HG02678 (cell line): Measurements from ENCODE around the gene CAMTA1.

Source experiments
- ATAC-seq: cut with Tn5 transposase; IDR thresholded peaks from one replicate; pipeline ENCODE4 v1.9.1; 2021; ENCODE audit warnings: mild to moderate bottlenecking, moderate library complexity; ENCODE audit not compliant: unreplicated experiment

Gene CAMTA1

DNA sequence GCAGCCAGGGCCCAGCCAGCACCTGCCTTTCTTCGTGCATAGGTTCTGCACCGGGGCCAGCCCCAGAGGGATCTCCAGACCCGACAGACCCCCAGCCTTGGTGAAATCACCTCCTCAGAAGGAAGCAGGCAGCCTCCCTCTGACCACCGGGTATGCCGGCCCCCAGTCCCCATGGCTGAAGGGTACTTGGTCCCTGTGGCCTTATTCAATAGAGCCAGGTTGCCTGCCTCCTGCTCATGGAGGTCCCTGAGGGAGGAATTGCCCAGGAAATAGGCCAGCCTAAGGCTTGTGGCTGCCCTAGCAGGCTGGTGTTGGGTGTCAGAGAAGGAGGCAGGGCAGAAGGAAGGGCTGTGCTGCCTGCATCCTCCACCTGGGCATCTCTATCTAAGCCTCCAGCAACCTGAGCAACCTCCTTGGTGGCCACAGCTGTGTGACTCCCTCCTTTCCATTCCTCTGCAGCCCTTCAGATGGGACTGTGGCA is 647.7 kb downstream of the CAMTA1 start:
- no peak for ATAC-seq

DNA sequence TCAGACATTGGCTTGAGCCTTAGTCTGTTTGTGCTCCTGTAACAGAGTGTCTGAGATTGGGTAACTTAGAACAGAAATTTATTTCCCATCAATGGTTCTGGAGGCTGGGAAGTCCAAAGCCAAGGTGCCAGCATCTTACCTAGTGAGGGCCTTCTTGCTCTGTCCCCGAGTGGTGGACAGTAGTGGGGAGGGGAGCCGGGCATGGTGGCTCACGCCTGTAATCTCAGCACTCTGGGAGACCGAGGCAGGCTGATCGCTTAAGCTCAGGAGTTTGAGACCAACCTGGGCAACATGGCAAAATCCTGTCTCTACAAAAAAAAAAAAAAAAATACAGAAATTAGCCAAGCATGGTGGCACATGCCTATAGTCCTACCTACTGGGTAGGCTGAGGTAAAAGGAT is 649.3 kb downstream of the CAMTA1 start:
- no peak for ATAC-seq

DNA sequence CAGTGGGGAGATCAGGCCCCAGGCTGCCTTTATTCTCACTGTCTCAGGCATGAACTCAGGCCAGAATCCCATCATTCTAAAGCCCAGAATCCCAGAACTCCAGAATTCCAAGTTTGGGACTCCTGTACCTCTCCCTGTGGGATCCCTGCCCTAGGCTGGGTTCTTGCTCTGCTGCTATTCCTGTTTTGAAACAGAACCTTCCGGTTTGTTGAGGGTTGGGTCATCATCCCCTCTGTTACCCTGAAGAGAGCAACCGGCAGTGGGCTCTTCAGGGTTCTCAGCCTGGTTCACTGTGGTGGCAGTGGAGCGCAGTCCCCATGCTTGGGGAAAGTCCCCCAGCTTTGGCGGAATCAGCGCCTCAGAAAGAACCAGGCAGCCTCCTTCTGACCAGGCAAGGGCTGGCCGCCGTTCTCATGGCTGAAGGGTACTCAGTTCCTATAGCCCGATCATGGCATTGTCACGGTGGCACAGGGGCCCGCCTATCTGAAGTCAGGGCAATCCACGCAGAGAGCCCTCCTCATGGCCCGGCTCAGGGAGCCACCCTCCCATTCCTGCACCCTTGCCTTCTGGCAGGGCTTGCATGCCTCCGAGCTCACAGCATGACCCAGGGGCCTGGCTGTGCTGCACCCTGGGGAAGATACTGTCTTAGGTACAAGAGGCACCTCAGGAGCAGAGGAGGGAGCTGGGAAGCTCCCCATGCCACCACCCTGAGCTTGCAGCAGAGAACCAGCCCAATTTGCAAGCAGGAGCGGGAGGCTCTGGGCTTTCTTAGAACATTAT is 650.2 kb downstream of the CAMTA1 start:
- ATAC-seq, result no peak

DNA sequence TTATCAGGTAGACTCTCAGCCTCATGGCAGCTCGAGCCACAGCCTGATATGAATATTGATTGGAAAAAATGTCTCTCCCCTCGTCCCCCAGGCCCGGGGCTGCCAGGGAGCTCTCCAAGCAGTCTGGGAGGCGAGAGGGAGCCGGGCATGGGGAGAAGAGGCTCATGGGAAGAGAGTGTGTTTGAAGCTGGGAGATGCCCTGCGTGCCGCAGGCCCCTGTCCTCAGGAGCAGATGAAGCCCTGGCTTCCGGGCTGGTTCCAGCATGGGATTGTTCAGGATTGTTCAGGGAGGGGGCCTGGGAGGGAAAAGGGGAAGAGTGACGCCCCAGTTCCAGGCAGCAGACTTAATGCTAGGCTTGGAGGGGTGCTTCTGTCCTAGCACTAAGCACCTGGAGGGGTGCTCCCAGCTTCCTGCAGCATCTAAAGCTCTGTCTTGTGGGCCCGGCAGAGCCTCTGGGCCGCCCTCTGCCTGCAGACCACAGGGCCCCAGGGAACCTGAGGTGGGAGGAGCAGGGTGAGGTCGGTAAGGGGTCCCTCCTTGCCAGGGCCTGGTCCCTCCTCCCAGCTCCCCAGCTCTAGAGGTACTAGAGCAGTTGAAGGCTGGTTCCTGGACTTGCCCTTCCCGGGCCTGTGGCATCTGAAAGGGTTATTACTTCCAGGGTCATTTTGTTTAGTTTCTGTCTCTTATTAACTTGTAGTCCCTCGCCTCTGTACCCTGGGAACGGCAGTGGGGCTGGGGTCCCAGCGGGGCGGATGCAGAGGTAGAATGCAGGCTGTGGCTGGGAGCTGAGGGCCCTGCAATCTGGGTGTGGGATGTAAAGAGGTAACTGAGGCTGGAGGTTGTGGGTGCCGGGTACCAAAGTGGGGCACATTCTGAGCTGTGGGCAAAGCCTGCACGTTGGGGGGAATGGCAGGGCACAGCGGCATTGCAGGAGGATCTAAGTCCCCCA is 651.1 kb downstream of the CAMTA1 start:
- ATAC-seq, result no peak

DNA sequence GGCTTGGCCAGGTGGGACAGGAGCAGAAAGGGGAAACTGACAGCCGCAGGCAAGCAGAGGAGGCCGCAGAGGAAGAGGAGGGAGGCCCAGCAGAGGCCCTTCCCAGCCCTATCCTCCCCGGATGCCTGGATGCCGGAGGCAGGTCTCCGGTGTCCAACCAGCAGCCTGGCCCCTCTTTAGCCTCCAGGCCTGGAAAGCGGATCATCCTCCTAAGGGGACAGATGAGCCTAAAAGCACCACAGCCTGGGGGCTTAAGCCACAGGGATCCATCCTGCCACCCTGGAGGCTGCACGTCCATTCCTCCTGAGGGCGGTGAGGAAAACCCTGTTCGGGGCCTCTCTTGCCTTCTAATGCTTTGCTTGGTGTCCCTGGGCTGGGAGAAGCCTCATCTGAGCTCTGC is 651.8 kb downstream of the CAMTA1 start:
- ATAC-seq, result no peak

DNA sequence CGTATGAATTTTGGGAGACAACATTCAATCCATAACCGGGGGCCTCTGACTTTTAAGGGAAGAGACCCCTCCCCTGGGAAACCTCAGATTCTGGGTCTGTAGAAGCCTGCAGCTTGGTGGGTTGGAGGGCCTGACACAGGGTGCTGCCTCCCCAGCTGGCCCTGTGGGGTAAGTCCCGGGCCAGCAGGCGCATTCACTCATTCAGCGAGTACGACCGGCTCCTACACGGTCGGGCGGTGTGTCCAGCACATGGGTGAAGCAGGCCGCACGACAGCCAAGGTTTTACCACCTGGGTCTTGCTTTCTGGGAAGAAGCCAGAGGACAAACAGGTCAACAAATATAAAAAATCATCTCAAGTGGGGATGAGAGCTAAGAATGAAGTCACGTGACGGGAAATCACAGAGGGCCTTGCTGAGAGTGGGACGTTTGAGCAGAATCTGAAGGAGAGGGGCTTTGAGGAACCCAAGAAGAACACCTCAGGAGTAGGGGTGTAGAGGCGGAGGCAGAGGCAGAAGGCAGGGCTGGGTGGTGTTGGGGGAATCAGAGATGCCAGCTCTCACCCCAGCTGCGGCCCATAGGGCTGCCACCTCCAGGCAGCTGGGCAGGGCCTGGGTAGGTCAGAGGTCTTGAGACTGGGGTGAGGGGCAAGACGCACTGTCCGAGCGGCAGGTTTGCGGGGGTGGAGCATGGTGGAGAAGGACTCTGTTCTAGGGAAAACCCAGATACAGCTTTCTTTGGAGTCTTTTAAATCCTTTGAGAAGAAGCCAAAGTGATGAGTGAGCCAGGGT is 652.5 kb downstream of the CAMTA1 start:
- ATAC-seq, result no peak

GRCh38 chr1:7438396-7438785 is 653.1 kb downstream of the CAMTA1 start:
- ATAC-seq, result no peak

- ATAC-seq, result no peak
Measured at GRCh38 chr1:7438921-7439655, 653.8 kb downstream of the CAMTA1 start.

DNA sequence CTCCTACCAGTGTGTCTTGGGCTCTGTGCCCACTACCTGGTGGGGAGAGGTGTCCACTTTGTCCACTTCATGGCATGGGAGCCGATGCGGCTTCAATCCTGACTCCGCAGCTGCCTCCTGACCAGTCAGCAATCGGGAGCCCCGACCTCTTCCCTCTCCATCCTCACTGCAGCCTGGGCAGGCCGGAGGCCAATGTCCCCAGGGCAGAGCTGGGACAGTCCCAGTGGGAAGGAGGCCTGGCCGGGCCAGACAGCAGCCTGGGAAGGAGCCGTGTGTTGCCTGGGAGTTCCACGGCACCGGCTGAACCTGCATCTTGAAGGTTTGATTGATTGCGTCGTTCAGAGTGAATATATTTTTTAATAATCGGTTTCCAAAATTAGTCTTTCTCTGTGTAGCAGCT is 654.9 kb downstream of the CAMTA1 start:
- ATAC-seq, result no peak

DNA sequence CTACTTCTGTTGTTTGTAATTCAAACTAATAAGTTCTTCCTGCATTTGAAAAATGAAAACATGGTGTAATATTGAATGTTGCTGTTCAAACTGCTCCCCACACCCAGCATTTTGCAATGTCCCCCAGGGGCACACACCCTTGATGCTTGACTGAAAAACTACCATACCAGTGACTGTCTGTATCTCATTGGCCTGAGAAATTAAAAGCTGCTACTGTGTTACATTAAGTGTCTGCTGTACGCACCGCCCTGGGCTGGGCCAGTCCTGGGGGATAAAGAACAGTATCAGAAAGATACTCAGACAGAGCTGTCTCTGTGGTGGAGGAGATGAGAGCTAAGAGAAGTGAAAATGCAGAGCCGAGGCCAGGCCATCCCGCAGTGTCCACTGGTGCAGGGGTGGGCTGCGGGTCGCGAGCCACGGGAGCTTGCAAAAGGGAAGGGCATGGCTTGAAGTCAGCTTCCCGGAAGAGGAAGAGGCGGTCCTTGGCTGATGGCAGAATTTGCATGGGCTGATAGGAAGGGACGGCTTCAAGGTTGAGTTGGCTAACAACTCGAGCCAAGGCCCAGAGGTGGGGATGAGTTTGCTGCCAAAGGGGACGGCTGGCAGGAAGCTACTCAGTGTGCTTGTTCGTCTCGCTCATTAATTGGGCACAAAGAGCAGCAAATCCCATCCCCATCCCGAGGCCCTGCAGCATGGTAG is 656.0 kb downstream of the CAMTA1 start:
- ATAC-seq, result no peak

DNA sequence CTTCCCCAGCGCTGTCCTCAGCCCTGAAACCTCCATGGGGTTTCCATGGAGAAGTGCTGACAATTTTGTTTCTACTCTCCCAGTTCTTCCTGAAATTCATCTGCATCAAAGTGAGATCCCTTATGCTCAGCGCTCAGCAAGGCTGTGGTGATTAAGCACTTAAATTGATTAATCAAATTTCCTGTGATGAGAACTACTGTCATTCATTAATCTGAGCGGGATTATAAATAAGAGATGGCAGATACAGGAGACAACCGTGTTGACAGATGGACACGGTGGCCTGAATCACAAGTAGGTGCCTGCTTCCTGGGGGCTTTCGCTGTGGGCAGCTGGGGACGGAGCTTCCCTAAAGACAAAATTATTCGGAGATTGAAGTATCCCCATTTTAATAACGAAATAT is 656.8 kb downstream of the CAMTA1 start:
- no peak for ATAC-seq

GRCh38 chr1:7442918-7443317 is 657.7 kb downstream of the CAMTA1 start:
- ATAC-seq, result no peak

- ATAC-seq, result no peak
Measured at GRCh38 chr1:7444363-7444762, 659.1 kb downstream of the CAMTA1 start.

DNA sequence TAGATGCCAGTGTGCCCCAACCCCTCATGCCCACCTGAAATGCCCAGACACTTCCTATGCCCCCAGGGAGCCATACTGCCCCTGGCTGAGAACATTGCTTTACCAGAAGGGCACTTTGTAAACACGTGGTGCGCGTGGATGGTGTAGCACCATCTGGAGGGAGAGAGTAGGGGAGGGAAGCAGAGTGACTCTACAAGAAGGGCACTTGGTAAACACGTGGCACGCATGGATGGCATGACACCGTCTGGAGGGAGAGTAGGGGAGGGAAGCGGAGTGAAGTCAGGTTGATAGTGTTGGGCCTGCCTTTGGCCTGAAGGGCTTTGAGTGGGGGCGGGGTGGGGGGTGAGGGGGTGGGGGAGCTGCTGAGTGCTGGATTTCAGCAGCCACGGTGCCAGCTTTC is 661.8 kb downstream of the CAMTA1 start:
- no peak for ATAC-seq

GRCh38 chr1:7447736-7448135 is 662.5 kb downstream of the CAMTA1 start:
- no peak for ATAC-seq

GRCh38 chr1:7448986-7449385 is 663.7 kb downstream of the CAMTA1 start:
- ATAC-seq, result no peak

DNA sequence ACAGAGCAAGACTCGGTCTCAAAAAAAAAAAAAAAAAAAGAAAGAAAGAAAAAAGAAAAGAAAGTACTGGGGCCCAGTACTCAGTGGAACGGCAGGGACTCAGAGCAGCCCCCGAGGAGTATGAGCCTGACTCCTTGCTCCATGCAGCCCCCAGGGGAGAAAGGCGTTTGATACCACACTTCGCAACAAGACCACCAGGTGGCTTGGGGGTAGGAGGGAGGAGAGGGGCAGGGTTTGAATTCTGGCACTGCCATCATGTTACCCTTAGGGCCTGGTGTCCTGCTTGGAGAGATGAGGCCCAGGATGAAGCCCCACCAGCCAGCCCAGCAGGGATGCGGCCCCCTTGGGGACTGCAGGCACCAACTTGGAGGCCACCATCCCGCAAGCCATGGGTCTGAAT is 664.5 kb downstream of the CAMTA1 start:
- ATAC-seq, result no peak

GRCh38 chr1:7450838-7451237 is 665.6 kb downstream of the CAMTA1 start:
- no peak for ATAC-seq

GRCh38 chr1:7453038-7453437 is 667.8 kb downstream of the CAMTA1 start:
- ATAC-seq, result no peak
